GM23338 (cell line): ENCODE measurements around the gene ZNF446.

ENCODE experiments used
- EZH2 ChIP-seq: fragments of 200-600 bp; sonication (generic); IDR thresholded peaks from one replicate; pipeline ENCODE4 v1.8.0; 2017; ENCODE audit warnings: antibody characterized with exemption, mild to moderate bottlenecking, low read depth; ENCODE audit not compliant: unreplicated experiment
- EZH2phosphoT487 ChIP-seq: fragments of 200-600 bp; sonication (generic); IDR thresholded peaks from one replicate; pipeline ENCODE4 v1.8.1; 2018; ENCODE audit warnings: antibody characterized with exemption; ENCODE audit not compliant: unreplicated experiment
- JUNB ChIP-seq: IDR thresholded peaks from one replicate; pipeline ENCODE4 v1.6.1; 2016; ENCODE audit warnings: antibody characterized with exemption; ENCODE audit not compliant: unreplicated experiment
- NANOG ChIP-seq: IDR thresholded peaks from 2 replicates; pipeline ENCODE4 v1.6.1; 2016; ENCODE audit warnings: antibody characterized with exemption, borderline replicate concordance
- POLR2AphosphoS5 ChIP-seq: IDR thresholded peaks from 2 replicates; pipeline ENCODE4 v1.6.1; 2016; ENCODE audit warnings: antibody characterized with exemption, low read depth
- TF ChIP-seq, protein P1 (sequence below), 2 experiments: fragments of 200-600 bp in 1 of 2; sonication (generic) in 1 of 2; conservative IDR thresholded peaks; 2 replicates each; pipeline versions ENCODE4 v1.5.1 to v1.6.1; 2016 to 2017; ENCODE audit warnings: antibody characterized with exemption in 2 of 2, low read depth in 2 of 2, mild to moderate bottlenecking in 2 of 2, moderate library complexity in 1 of 2
- TF ChIP-seq, protein P2 (sequence below): IDR thresholded peaks from 2 replicates; pipeline ENCODE4 v1.6.1; 2016; ENCODE audit warnings: antibody characterized with exemption
- TF ChIP-seq, protein P3 (sequence below): IDR thresholded peaks from one replicate; pipeline ENCODE4 v1.6.1; 2018; ENCODE audit warnings: antibody characterized with exemption; ENCODE audit not compliant: unreplicated experiment

- TF ChIP-seq POLR2AphosphoS5 (no peak), EZH2 (no peak), EZH2phosphoT487 (no peak), JUNB (no peak), NANOG (no peak)
- TF ChIP-seq, protein P1, sequence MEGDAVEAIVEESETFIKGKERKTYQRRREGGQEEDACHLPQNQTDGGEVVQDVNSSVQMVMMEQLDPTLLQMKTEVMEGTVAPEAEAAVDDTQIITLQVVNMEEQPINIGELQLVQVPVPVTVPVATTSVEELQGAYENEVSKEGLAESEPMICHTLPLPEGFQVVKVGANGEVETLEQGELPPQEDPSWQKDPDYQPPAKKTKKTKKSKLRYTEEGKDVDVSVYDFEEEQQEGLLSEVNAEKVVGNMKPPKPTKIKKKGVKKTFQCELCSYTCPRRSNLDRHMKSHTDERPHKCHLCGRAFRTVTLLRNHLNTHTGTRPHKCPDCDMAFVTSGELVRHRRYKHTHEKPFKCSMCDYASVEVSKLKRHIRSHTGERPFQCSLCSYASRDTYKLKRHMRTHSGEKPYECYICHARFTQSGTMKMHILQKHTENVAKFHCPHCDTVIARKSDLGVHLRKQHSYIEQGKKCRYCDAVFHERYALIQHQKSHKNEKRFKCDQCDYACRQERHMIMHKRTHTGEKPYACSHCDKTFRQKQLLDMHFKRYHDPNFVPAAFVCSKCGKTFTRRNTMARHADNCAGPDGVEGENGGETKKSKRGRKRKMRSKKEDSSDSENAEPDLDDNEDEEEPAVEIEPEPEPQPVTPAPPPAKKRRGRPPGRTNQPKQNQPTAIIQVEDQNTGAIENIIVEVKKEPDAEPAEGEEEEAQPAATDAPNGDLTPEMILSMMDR (conservative IDR thresholded peaks at IDR 0.05; ENCODE audit: low read depth in 2 of 2), result no peak
- TF ChIP-seq, protein P2, sequence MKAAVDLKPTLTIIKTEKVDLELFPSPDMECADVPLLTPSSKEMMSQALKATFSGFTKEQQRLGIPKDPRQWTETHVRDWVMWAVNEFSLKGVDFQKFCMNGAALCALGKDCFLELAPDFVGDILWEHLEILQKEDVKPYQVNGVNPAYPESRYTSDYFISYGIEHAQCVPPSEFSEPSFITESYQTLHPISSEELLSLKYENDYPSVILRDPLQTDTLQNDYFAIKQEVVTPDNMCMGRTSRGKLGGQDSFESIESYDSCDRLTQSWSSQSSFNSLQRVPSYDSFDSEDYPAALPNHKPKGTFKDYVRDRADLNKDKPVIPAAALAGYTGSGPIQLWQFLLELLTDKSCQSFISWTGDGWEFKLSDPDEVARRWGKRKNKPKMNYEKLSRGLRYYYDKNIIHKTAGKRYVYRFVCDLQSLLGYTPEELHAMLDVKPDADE, result no peak
- TF ChIP-seq, protein P3, sequence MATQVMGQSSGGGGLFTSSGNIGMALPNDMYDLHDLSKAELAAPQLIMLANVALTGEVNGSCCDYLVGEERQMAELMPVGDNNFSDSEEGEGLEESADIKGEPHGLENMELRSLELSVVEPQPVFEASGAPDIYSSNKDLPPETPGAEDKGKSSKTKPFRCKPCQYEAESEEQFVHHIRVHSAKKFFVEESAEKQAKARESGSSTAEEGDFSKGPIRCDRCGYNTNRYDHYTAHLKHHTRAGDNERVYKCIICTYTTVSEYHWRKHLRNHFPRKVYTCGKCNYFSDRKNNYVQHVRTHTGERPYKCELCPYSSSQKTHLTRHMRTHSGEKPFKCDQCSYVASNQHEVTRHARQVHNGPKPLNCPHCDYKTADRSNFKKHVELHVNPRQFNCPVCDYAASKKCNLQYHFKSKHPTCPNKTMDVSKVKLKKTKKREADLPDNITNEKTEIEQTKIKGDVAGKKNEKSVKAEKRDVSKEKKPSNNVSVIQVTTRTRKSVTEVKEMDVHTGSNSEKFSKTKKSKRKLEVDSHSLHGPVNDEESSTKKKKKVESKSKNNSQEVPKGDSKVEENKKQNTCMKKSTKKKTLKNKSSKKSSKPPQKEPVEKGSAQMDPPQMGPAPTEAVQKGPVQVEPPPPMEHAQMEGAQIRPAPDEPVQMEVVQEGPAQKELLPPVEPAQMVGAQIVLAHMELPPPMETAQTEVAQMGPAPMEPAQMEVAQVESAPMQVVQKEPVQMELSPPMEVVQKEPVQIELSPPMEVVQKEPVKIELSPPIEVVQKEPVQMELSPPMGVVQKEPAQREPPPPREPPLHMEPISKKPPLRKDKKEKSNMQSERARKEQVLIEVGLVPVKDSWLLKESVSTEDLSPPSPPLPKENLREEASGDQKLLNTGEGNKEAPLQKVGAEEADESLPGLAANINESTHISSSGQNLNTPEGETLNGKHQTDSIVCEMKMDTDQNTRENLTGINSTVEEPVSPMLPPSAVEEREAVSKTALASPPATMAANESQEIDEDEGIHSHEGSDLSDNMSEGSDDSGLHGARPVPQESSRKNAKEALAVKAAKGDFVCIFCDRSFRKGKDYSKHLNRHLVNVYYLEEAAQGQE, result no peak
Measured at GRCh38 chr19:58514564-58515022, 38.4 kb downstream of the ZNF446 start.
